ENCODE data around the gene CCBE1.

CCBE1 gene

GRCh38 chr18:59554796-59555335 is 142.4 kb downstream of the CCBE1 start:
- 79% methylated on average over 2 of the region's 2 CpGs for WGBS
- Histone ChIP-seq H2BK12ac (ENCODE audit: low read length in 2 of 2) (no peak overlapping the region), H3K23ac (ENCODE audit: low read length in 2 of 2) (no peak overlapping the region)

DNA sequence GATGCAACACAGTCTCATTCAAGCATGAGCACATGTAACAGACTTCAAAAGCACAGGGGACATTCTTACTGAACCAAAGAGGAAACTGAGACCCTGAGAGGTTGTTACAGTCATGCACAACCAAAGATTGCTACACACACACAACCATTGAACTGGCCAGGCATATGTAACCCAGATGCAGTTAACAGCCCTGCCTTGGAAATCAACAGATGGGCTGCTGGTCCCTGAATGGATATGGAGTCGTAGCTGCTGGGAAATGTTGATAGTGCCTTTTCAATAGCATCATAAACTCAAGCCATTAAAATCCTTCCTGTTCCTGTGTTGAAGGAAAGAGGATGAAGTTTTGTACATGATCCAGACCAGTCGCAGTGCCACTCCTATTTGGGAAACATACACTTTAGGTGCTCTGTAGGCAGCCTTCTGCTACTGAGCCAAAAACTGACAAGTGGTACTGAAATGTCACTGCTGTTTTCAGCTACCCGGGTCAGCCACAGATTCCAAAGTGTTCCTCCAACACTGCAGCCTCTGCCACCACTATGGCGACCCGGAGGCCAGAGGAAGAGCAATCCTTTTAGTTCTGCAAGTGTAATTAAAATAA is 143.9 kb downstream of the CCBE1 start:
- H2BK5ac ChIP-seq (ENCODE audit: low read depth, low read length, poor library complexity, severe bottlenecking), result no peak overlapping the region
- no peak overlapping the region for H2BK120ac ChIP-seq (ENCODE audit: low read depth, low read length)
- no peak overlapping the region for H2BK15ac ChIP-seq (ENCODE audit: low read depth, poor library complexity, severe bottlenecking)
- no peak overlapping the region for H3K4me3 ChIP-seq (ENCODE audit: insufficient read depth in 1 of 2, low read depth in 1 of 2, low read length in 2 of 2)
- WGBS, result 79% methylated on average over 1 of the region's 5 CpGs
- no peak overlapping the region for H4K8ac ChIP-seq (ENCODE audit: low read length)
- no peak overlapping the region for H4K91ac ChIP-seq (ENCODE audit: low read length)
- no peak overlapping the region for H2BK12ac ChIP-seq (ENCODE audit: low read length in 2 of 2)
- DNase-seq, result no peak
- H3K27ac ChIP-seq (ENCODE audit: low read length, poor library complexity, severe bottlenecking), result no peak overlapping the region
- H2AFZ ChIP-seq (ENCODE audit: low read depth, low read length), result no peak overlapping the region
- H3K79me1 ChIP-seq (replicated peaks; ENCODE audit: low read length, poor library complexity, severe bottlenecking), result no peaks in the 10 kb centered on the region
- no peak overlapping the region for H3K14ac ChIP-seq (ENCODE audit: low read length in 2 of 2)
- H3K27me3 ChIP-seq (ENCODE audit: control insufficient read depth in 1 of 2, insufficient read depth in 1 of 2, low read length in 2 of 2), result no peaks in the 10 kb centered on the region
- H3K4ac ChIP-seq (ENCODE audit: low read depth in 1 of 2, low read length in 2 of 2), result no peak overlapping the region
- H3K4me2 ChIP-seq (ENCODE audit: low read length, poor library complexity, severe bottlenecking), result peak overlapping the region; percentile 13
- no peaks in the 10 kb centered on the region for H3K36me3 ChIP-seq (ENCODE audit: control insufficient read depth in 1 of 2, insufficient read depth in 2 of 2, low read depth in 1 of 2, low read length in 2 of 2)
- no peak overlapping the region for H3K23ac ChIP-seq (ENCODE audit: low read length in 2 of 2)
- H2AK5ac ChIP-seq (ENCODE audit: low read length, severe bottlenecking), result no peak overlapping the region
- no peaks in the 10 kb centered on the region for H3K4me1 ChIP-seq (ENCODE audit: control insufficient read depth, insufficient read depth, low read depth, low read length)
- no peak overlapping the region for H3K9ac ChIP-seq (ENCODE audit: low read length)
- no peaks in the 10 kb centered on the region for H3K9me3 ChIP-seq (ENCODE audit: control insufficient read depth, low read length)
- H3K18ac ChIP-seq (ENCODE audit: low read depth in 1 of 2, low read length in 2 of 2), result no peak overlapping the region

More at GRCh38 chr18:59554796-59555335, 142.4 kb downstream of the CCBE1 start:
- Histone ChIP-seq H3K18ac (ENCODE audit: low read depth in 1 of 2, low read length in 2 of 2) (no peak overlapping the region), H3K36me3 (ENCODE audit: control insufficient read depth in 1 of 2, insufficient read depth in 2 of 2, low read depth in 1 of 2, low read length in 2 of 2) (no peaks in the 10 kb centered on the region), H3K27ac (ENCODE audit: low read length, poor library complexity, severe bottlenecking) (no peak overlapping the region), H4K8ac (ENCODE audit: low read length) (no peak overlapping the region), H3K4me2 (ENCODE audit: low read length, poor library complexity, severe bottlenecking) (no peak overlapping the region), H3K27me3 (ENCODE audit: control insufficient read depth in 1 of 2, insufficient read depth in 1 of 2, low read length in 2 of 2) (no peaks in the 10 kb centered on the region), H2AFZ (ENCODE audit: low read depth, low read length) (no peak overlapping the region), H3K9ac (ENCODE audit: low read length) (no peak overlapping the region), H2BK5ac (ENCODE audit: low read depth, low read length, poor library complexity, severe bottlenecking) (no peak overlapping the region), H3K4me1 (ENCODE audit: control insufficient read depth, insufficient read depth, low read depth, low read length) (no peaks in the 10 kb centered on the region), H3K9me3 (ENCODE audit: control insufficient read depth, low read length) (no peaks in the 10 kb centered on the region), H3K4ac (ENCODE audit: low read depth in 1 of 2, low read length in 2 of 2) (no peak overlapping the region), H2BK120ac (ENCODE audit: low read depth, low read length) (no peak overlapping the region), H4K91ac (ENCODE audit: low read length) (no peak overlapping the region), H3K79me1 (replicated peaks; ENCODE audit: low read length, poor library complexity, severe bottlenecking) (no peaks in the 10 kb centered on the region), H2AK5ac (ENCODE audit: low read length, severe bottlenecking) (no peak overlapping the region), H3K14ac (ENCODE audit: low read length in 2 of 2) (no peak overlapping the region), H2BK15ac (ENCODE audit: low read depth, poor library complexity, severe bottlenecking) (no peak overlapping the region), H3K4me3 (ENCODE audit: insufficient read depth in 1 of 2, low read depth in 1 of 2, low read length in 2 of 2) (no peak overlapping the region)
- DNase-seq, result no peak

DNA sequence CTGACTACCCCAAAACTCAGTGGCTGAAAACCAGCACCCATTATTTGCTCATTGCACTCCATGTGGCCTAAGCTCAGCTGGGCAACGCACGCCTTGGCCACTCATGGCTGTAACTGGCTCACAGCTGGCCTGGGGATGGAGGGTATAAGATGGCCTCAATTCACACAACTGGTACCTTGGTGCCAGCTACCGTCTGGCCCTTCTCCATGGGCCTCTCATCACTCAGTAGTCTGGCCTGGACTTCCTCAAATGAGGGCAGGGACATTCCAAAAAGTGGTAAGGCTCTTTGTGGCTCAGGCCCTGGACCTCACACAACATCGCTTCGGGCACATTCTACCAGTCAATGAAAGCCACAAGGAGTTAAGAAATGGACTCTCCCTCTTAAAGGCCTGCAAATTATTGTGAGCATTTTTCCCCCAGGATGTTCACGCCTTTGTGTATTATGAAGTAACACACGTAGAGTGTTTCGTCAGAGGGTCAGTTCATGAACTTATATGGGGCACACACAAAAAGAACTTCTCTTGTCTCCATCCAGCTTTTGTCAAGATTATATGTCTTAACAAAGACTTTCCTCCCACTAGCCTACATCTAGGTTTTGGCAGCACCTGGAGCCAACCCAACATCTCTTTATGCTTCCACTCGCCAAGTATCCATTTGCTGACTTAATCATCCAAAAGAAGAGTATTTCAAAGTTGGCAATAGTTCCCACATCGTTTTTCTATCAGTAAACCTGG is 145.2 kb downstream of the CCBE1 start:
- Histone ChIP-seq H3K9ac (ENCODE audit: low read length) (no peak overlapping the region), H4K91ac (ENCODE audit: low read length) (no peak overlapping the region), H3K4me1 (ENCODE audit: control insufficient read depth, insufficient read depth, low read depth, low read length) (no peaks in the 10 kb centered on the region), H3K23ac (ENCODE audit: low read length in 2 of 2) (no peak overlapping the region), H4K8ac (ENCODE audit: low read length) (no peak overlapping the region), H3K4ac (ENCODE audit: low read depth in 1 of 2, low read length in 2 of 2) (no peak overlapping the region), H2AFZ (ENCODE audit: low read depth, low read length) (no peak overlapping the region), H3K4me3 (ENCODE audit: insufficient read depth in 1 of 2, low read depth in 1 of 2, low read length in 2 of 2) (no peak overlapping the region), H2BK12ac (ENCODE audit: low read length in 2 of 2) (no peak overlapping the region), H2BK5ac (ENCODE audit: low read depth, low read length, poor library complexity, severe bottlenecking) (no peak overlapping the region), H2BK120ac (ENCODE audit: low read depth, low read length) (no peak overlapping the region), H3K18ac (ENCODE audit: low read depth in 1 of 2, low read length in 2 of 2) (no peak overlapping the region), H2BK15ac (ENCODE audit: low read depth, poor library complexity, severe bottlenecking) (no peak overlapping the region), H3K4me2 (ENCODE audit: low read length, poor library complexity, severe bottlenecking) (no peak overlapping the region), H3K27ac (ENCODE audit: low read length, poor library complexity, severe bottlenecking) (no peak overlapping the region), H2AK5ac (ENCODE audit: low read length, severe bottlenecking) (no peak overlapping the region), H3K9me3 (ENCODE audit: control insufficient read depth, low read length) (no peaks in the 10 kb centered on the region), H3K14ac (ENCODE audit: low read length in 2 of 2) (no peak overlapping the region), H3K79me1 (replicated peaks; ENCODE audit: low read length, poor library complexity, severe bottlenecking) (no peaks in the 10 kb centered on the region), H3K36me3 (ENCODE audit: control insufficient read depth in 1 of 2, insufficient read depth in 2 of 2, low read depth in 1 of 2, low read length in 2 of 2) (no peaks in the 10 kb centered on the region), H3K27me3 (ENCODE audit: control insufficient read depth in 1 of 2, insufficient read depth in 1 of 2, low read length in 2 of 2) (no peaks in the 10 kb centered on the region)
- WGBS, result 81% methylated on average over 10 of the region's 10 CpGs
- no peak for DNase-seq

- Histone ChIP-seq H3K27me3 (ENCODE audit: control insufficient read depth in 1 of 2, insufficient read depth in 1 of 2, low read length in 2 of 2) (no peaks in the 10 kb centered on the region), H3K23ac (ENCODE audit: low read length in 2 of 2) (no peak overlapping the region), H3K18ac (ENCODE audit: low read depth in 1 of 2, low read length in 2 of 2) (no peak overlapping the region), H3K4me2 (ENCODE audit: low read length, poor library complexity, severe bottlenecking) (no peak overlapping the region), H3K27ac (ENCODE audit: low read length, poor library complexity, severe bottlenecking) (no peak overlapping the region), H2BK5ac (ENCODE audit: low read depth, low read length, poor library complexity, severe bottlenecking) (no peak overlapping the region), H3K9ac (ENCODE audit: low read length) (no peak overlapping the region), H4K91ac (ENCODE audit: low read length) (no peak overlapping the region), H2AFZ (ENCODE audit: low read depth, low read length) (no peak overlapping the region), H3K36me3 (ENCODE audit: control insufficient read depth in 1 of 2, insufficient read depth in 2 of 2, low read depth in 1 of 2, low read length in 2 of 2) (no peaks in the 10 kb centered on the region), H2BK120ac (ENCODE audit: low read depth, low read length) (no peak overlapping the region), H2BK15ac (ENCODE audit: low read depth, poor library complexity, severe bottlenecking) (no peak overlapping the region), H3K4me3 (ENCODE audit: insufficient read depth in 1 of 2, low read depth in 1 of 2, low read length in 2 of 2) (no peak overlapping the region), H2AK5ac (ENCODE audit: low read length, severe bottlenecking) (no peak overlapping the region), H3K14ac (ENCODE audit: low read length in 2 of 2) (no peak overlapping the region), H4K8ac (ENCODE audit: low read length) (no peak overlapping the region), H2BK12ac (ENCODE audit: low read length in 2 of 2) (no peak overlapping the region), H3K4me1 (ENCODE audit: control insufficient read depth, insufficient read depth, low read depth, low read length) (no peaks in the 10 kb centered on the region), H3K9me3 (ENCODE audit: control insufficient read depth, low read length) (no peaks in the 10 kb centered on the region), H3K4ac (ENCODE audit: low read depth in 1 of 2, low read length in 2 of 2) (no peak overlapping the region), H3K79me1 (replicated peaks; ENCODE audit: low read length, poor library complexity, severe bottlenecking) (no peaks in the 10 kb centered on the region)
- WGBS, result 74% methylated on average over 4 of the region's 4 CpGs
- no peak for DNase-seq
These were observed 147.1 kb downstream of the CCBE1 start for GRCh38 chr18:59550174-59550516.

Measured in mesenchymal stem cell (in vitro differentiated cells and primary cell).